Lower leg skin (tissue), 3 donors: ENCODE results near the gene KIRREL3.

Experiments used
- CTCF ChIP-seq, 3 donors: fragments of 450-650 bp; IDR thresholded peaks; one replicate each; pipeline ENCODE4 v1.5.1; 2016; ENCODE audit warnings: antibody characterized with exemption in 3 of 3, mild to moderate bottlenecking in 3 of 3, moderate library complexity in 2 of 3
- POLR2A ChIP-seq, 2 donors: fragments of 450-650 bp; IDR thresholded peaks; one replicate each; pipeline ENCODE4 v1.6.1; 2016 to 2017; ENCODE audit warnings: antibody characterized with exemption in 2 of 2, mild to moderate bottlenecking in 1 of 2, moderate library complexity in 1 of 2

- TF ChIP-seq POLR2A (IDR thresholded peaks at IDR 0.05) (no peak), CTCF (IDR thresholded peaks at IDR 0.05) (no peak)
Observed at GRCh38 chr11:126411971-126412381, 588.6 kb downstream of the KIRREL3 start.
